SK-N-SH (cell line): ENCODE data around the gene CFAP43. TPM values are rescaled to one million over a fixed set of nuclear protein-coding genes. Genes with fewer than 3 reads are reported as not detected.
A peak's percentile ranks its signal among the peaks of the same experiment; 100 is the strongest.

ENCODE experiments used
- CTCF ChIA-PET: fragments of 300-600, 350-600 bp; formaldehyde crosslinking; extraction: SDS; loops from one replicate; lab custom pipeline; 2021; lab: Yijun Ruan, JAX
- POLR2A ChIA-PET: fragments of 350-600 bp; sonication (Branson Sonifier 250); formaldehyde crosslinking; extraction: SDS; loops from one replicate; lab custom pipeline; 2020; ENCODE audit warnings: antibody characterized with exemption, inconsistent platforms; lab: Yijun Ruan, JAX
- DNase-seq: peaks from one replicate; pipeline ENCODE4 v3.0.0; 2012
- H2AFZ ChIP-seq: fragments of 200-600 bp; sonication (generic); 2 replicates; pipeline ENCODE4 v1.8.1; 2016; ENCODE audit warnings: antibody characterized with exemption, mild to moderate bottlenecking, low read depth
- H3F3A ChIP-seq: fragments of 200-600 bp; sonication (generic); replicated peaks from 2 replicates; pipeline ENCODE3; 2016; ENCODE audit warnings: antibody characterized with exemption, mild to moderate bottlenecking; ENCODE audit not compliant: insufficient read depth
- H3K27ac ChIP-seq, 2 experiments: fragments of 200-500 bp in 1 of 2; fragments of 200-600 bp in 1 of 2; sonication (Bioruptor generic) in 1 of 2; sonication (generic), shearing (Covaris generic) in 1 of 2; 2 replicates each; pipeline versions ENCODE4 v1.5.1 to v1.6.1; 2014 to 2016; ENCODE audit warnings: low read depth in 2 of 2, inconsistent platforms in 1 of 2, low read length in 1 of 2, mild to moderate bottlenecking in 1 of 2, mixed read lengths in 1 of 2
- H3K27me3 ChIP-seq: fragments of 200-600 bp; sonication (generic), shearing (Covaris generic); 2 replicates; pipeline ENCODE4 v1.6.1; 2016; ENCODE audit warnings: mixed run types; ENCODE audit not compliant: insufficient read depth
- H3K36me3 ChIP-seq, 2 experiments: fragments of 200-500 bp in 1 of 2; fragments of 200-600 bp in 1 of 2; sonication (Bioruptor generic) in 1 of 2; sonication (generic) in 1 of 2; replicated peaks in 1 of 2; 2 replicates each; pipeline versions ENCODE3 to v1.5.1; 2014 to 2016; ENCODE audit warnings: low read length in 1 of 2, mild to moderate bottlenecking in 1 of 2; ENCODE audit not compliant: insufficient read depth in 2 of 2, control insufficient read depth in 1 of 2
- H3K4me1 ChIP-seq, 2 experiments: fragments of 200-500 bp in 1 of 2; fragments of 200-600 bp in 1 of 2; sonication (Bioruptor generic) in 1 of 2; sonication (generic), shearing (Covaris generic) in 1 of 2; 2 replicates each; pipeline versions ENCODE4 v1.5.1 to v1.6.1; 2014 to 2016; ENCODE audit warnings: low read depth in 1 of 2, low read length in 1 of 2, mixed run types in 1 of 2; ENCODE audit not compliant: insufficient read depth in 2 of 2, control insufficient read depth in 1 of 2
- H3K4me2 ChIP-seq: fragments of 200-600 bp; sonication (generic), shearing (Covaris generic); 2 replicates; pipeline ENCODE4 v1.6.1; 2017; ENCODE audit warnings: mixed run types
- H3K4me3 ChIP-seq, 2 experiments: fragments of 200-500 bp in 1 of 2; fragments of 200-600 bp in 1 of 2; sonication (Bioruptor generic) in 1 of 2; sonication (generic), shearing (Covaris generic) in 1 of 2; 2 replicates each; pipeline versions ENCODE4 v1.5.1 to v1.8.1; 2014 to 2016; ENCODE audit warnings: low read depth in 2 of 2, inconsistent platforms in 1 of 2, low read length in 1 of 2, mild to moderate bottlenecking in 1 of 2, mixed read lengths in 1 of 2, moderate library complexity in 1 of 2
- H3K79me2 ChIP-seq: fragments of 200-600 bp; sonication (generic); 2 replicates; pipeline ENCODE4 v1.8.1; 2017; ENCODE audit warnings: mild to moderate bottlenecking; ENCODE audit not compliant: insufficient read depth
- H3K9ac ChIP-seq: fragments of 200-600 bp; sonication (generic); 2 replicates; pipeline ENCODE4 v1.6.1; 2017; ENCODE audit warnings: mixed run types
- H3K9me2 ChIP-seq: fragments of 200-600 bp; sonication (generic); 2 replicates; pipeline ENCODE4 v1.6.1; 2017; ENCODE audit warnings: mixed run types
- H3K9me3 ChIP-seq: fragments of 200-600 bp; sonication (generic); 2 replicates; pipeline ENCODE4 v1.6.1; 2017; ENCODE audit warnings: mixed run types, mild to moderate bottlenecking, moderate library complexity
- H4K20me1 ChIP-seq: fragments of 200-600 bp; sonication (generic); 2 replicates; pipeline ENCODE4 v1.6.1; 2017; ENCODE audit warnings: mild to moderate bottlenecking, mixed run types; ENCODE audit not compliant: insufficient read depth
- ELF1 ChIP-seq: IDR thresholded peaks from 2 replicates; pipeline ENCODE4 v1.4.0; 2012
- EP300 ChIP-seq, 2 experiments: IDR thresholded peaks; 2 replicates each; pipeline versions ENCODE4 v1.4.0 to v1.6.1; 2012; ENCODE audit warnings: borderline replicate concordance in 1 of 2, low read depth in 1 of 2, low read length in 1 of 2
- FOSL2 ChIP-seq: IDR thresholded peaks from 2 replicates; pipeline ENCODE4 v1.4.0; 2012; ENCODE audit warnings: low read depth, mild to moderate bottlenecking, moderate library complexity, borderline replicate concordance
- GABPA ChIP-seq: IDR thresholded peaks from 2 replicates; pipeline ENCODE4 v1.4.0; 2012; ENCODE audit warnings: low read depth, mild to moderate bottlenecking
- JUND ChIP-seq: IDR thresholded peaks from 2 replicates; pipeline ENCODE4 v1.4.0; 2012
- MAX ChIP-seq: IDR thresholded peaks from 2 replicates; pipeline ENCODE4 v1.4.0; 2012; ENCODE audit warnings: low read depth
- MEF2A ChIP-seq: IDR thresholded peaks from 2 replicates; pipeline ENCODE4 v1.4.0; 2012; ENCODE audit warnings: low read depth, borderline replicate concordance
- PBX3 ChIP-seq: IDR thresholded peaks from 2 replicates; pipeline ENCODE4; 2012
- POLR2AphosphoS5 ChIP-seq: IDR thresholded peaks from 2 replicates; pipeline ENCODE4 v1.6.1; 2012; ENCODE audit warnings: low read depth, low read length
- RAD21 ChIP-seq: IDR thresholded peaks from 2 replicates; pipeline ENCODE4 v1.6.1; 2012; ENCODE audit warnings: mild to moderate bottlenecking, low read length
- RCOR1 ChIP-seq: fragments of 150-350 bp; IDR thresholded peaks from 2 replicates; pipeline ENCODE4 v1.6.1; 2017; ENCODE audit warnings: antibody characterized with exemption, low read length
- RFX5 ChIP-seq: IDR thresholded peaks from 2 replicates; pipeline ENCODE4 v1.6.1; 2012; ENCODE audit warnings: mild to moderate bottlenecking, improper control_type of control experiment, low read length
- TAF1 ChIP-seq: IDR thresholded peaks from 2 replicates; pipeline ENCODE4 v1.6.1; 2012; ENCODE audit warnings: low read depth, mild to moderate bottlenecking, low read length, moderate library complexity, borderline replicate concordance
- USF1 ChIP-seq: IDR thresholded peaks from 2 replicates; pipeline ENCODE4 v1.4.0; 2012; ENCODE audit warnings: low read depth, borderline replicate concordance
- USF2 ChIP-seq: fragments of 150-350 bp; IDR thresholded peaks from 2 replicates; pipeline ENCODE4 v1.6.1; 2017; ENCODE audit warnings: antibody characterized with exemption, low read length, low read depth, borderline replicate concordance
- YY1 ChIP-seq: IDR thresholded peaks from 2 replicates; pipeline ENCODE4 v1.4.0; 2012; ENCODE audit warnings: low read depth, mild to moderate bottlenecking
- WGBS: methylation state at CpG from one replicate; pipeline ENCODE4 v1.1.6; 2017; ENCODE audit warnings: low lambda C conversion rate; 5-methylcytosine and 5-hydroxymethylcytosine counted together
- polyA plus RNA-seq, 3 experiments: library from polyadenylated mRNA; depleted of rRNA; stranded (reverse); fragments of >200 nt; gene quantifications; 2 replicates each; pipeline ENCODE4 v1.2.3, GENCODE V29; 2012

Gene CFAP43
- polyA plus RNA-seq, 1 of the 3 experiments (the other 2 are of a cell fraction): 0.35 TPM

GRCh38 chr10:104120903-104121484, 111.2 kb downstream of the CFAP43 start:
- no peaks in the 10 kb centered on the region for H3K9me2 ChIP-seq
- H3K9ac ChIP-seq: peak overlapping the region; percentile 100
- no peaks in the 10 kb centered on the region for H3K27me3 ChIP-seq
- no peaks in the 10 kb centered on the region for H3K79me2 ChIP-seq
- peaks cover 0 to 6% of the 10 kb centered on the region in 2 experiments for H3K36me3 ChIP-seq
- peak; percentile 58 for DNase-seq
- peak overlapping the region; percentile 99 to 100 for H3K27ac ChIP-seq
- no peaks in the 10 kb centered on the region for H3K9me3 ChIP-seq
- no peaks in the 10 kb centered on the region for H4K20me1 ChIP-seq
- H2AFZ ChIP-seq: peak overlapping the region; percentile 93
- WGBS: 2% methylated on average over 22 of the region's 28 CpGs
- ChIA-PET CTCF (interaction anchor here (0.6 to 5.2 kb wide), 33 partner anchors 8 to 567 kb away, joined by 3 to 44 read pairs (median 4); partner anchors contain the start of genes GSTO1 and SLK), POLR2A (interaction anchor here (0.9 to 1.7 kb wide), 8 partner anchors 9 to 154 kb away, joined by 3 to 6 read pairs (median 3); partner anchors contain the start of genes CFAP43 and SLK)
- peak overlapping the region; percentile 95 for H3K4me2 ChIP-seq
- peaks cover 12% of the 10 kb centered on the region for H3F3A ChIP-seq
- peak overlapping the region; percentile 78 to 86 for H3K4me3 ChIP-seq
- peaks cover 0 to 11% of the 10 kb centered on the region in 2 experiments; a peak in 3 of 4 replicates for H3K4me1 ChIP-seq
- TF ChIP-seq MEF2A: no peak
- TF ChIP-seq FOSL2: peak; percentile 3; the same call in 1 of the 2 replicates
- peak; percentile 36; the same call in 1 of the 2 replicates for TF ChIP-seq YY1
- TF ChIP-seq TAF1: peak; percentile 33; the same call in 1 of the 2 replicates
- no peak for TF ChIP-seq USF2
- peak; percentile 12; the same call in 1 of the 2 replicates for TF ChIP-seq POLR2AphosphoS5
- no peak for TF ChIP-seq ELF1
- no peak for TF ChIP-seq RFX5
- TF ChIP-seq USF1: peak; percentile 76; the same call in 1 of the 2 replicates
- no peak for TF ChIP-seq JUND
- TF ChIP-seq RAD21: no peak
- 0 out of 2 replicates have a peak, but pooled peaks have one; percentile 15 for TF ChIP-seq RCOR1
- TF ChIP-seq GABPA: no peak
- TF ChIP-seq MAX: peak; percentile 69
- peak in 1 of 2 experiments; percentile 12; a peak in 1 of 4 replicates for TF ChIP-seq EP300 (IDR thresholded peaks at IDR 0.05; ENCODE audit: borderline replicate concordance in 1 of 2, low read depth in 1 of 2, low read length in 1 of 2)
- 0 out of 2 replicates have a peak, but pooled peaks have one; percentile 6 for TF ChIP-seq PBX3
